GM10266 (cell line): ENCODE results near the gene PLCH1.

Experiments
- DNase-seq: peaks from one replicate; pipeline ENCODE4 v3.0.0; 2012; ENCODE audit errors: extremely low spot score
- TF ChIP-seq, protein P1 (sequence below): IDR thresholded peaks from 2 replicates; pipeline ENCODE4 v1.5.1; 2012; ENCODE audit warnings: mild to moderate bottlenecking, low read depth; ENCODE audit not compliant: control insufficient read depth, insufficient read depth; ENCODE audit errors: missing control alignments

PLCH1 gene

DNA sequence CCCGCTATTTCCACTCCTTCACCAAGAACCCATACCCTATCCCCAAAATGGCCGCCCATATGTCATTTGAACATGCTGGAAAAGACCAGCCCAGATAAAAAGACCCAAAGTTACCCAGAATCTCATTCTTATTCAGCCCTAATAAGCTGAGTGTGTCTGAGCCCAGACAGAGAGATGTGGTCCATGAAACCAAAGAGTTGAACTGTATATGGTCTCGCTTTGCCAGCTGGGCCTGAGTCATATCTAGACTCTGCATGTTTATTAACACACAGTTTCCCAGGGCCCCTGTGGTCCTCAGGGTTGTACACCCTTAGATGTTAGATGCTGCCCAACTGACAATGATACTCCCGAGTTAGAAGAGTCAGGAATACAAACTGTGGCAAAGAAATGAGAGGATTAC is 249.5 kb downstream of the PLCH1 start:
- no peak for DNase-seq
- TF ChIP-seq, protein P1, sequence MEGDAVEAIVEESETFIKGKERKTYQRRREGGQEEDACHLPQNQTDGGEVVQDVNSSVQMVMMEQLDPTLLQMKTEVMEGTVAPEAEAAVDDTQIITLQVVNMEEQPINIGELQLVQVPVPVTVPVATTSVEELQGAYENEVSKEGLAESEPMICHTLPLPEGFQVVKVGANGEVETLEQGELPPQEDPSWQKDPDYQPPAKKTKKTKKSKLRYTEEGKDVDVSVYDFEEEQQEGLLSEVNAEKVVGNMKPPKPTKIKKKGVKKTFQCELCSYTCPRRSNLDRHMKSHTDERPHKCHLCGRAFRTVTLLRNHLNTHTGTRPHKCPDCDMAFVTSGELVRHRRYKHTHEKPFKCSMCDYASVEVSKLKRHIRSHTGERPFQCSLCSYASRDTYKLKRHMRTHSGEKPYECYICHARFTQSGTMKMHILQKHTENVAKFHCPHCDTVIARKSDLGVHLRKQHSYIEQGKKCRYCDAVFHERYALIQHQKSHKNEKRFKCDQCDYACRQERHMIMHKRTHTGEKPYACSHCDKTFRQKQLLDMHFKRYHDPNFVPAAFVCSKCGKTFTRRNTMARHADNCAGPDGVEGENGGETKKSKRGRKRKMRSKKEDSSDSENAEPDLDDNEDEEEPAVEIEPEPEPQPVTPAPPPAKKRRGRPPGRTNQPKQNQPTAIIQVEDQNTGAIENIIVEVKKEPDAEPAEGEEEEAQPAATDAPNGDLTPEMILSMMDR, result no peak

- DNase-seq, result no peak
- TF ChIP-seq, protein P1, result no peak
Observed at GRCh38 chr3:155494332-155494731, 250.5 kb downstream of the PLCH1 start.

DNA sequence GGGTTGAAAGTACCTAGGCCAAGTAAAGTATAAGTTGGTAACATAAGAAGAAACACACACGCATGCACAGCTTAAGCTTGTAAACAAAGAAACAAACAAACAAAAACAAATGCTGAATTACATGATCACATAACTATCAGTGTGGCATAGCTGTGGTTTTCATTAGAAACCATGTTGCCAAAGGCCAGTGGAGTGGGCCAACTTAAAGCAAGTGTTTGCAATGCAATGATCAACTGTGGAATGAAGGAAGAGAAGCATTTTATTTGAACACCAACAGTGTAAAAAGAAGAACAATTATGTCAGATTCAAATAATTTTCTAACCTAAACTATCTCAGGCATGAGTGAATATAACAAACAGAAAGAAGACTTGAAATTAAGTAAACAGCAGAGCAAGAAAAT is 252.0 kb downstream of the PLCH1 start:
- TF ChIP-seq, protein P1, result no peak
- DNase-seq, result no peak

DNA sequence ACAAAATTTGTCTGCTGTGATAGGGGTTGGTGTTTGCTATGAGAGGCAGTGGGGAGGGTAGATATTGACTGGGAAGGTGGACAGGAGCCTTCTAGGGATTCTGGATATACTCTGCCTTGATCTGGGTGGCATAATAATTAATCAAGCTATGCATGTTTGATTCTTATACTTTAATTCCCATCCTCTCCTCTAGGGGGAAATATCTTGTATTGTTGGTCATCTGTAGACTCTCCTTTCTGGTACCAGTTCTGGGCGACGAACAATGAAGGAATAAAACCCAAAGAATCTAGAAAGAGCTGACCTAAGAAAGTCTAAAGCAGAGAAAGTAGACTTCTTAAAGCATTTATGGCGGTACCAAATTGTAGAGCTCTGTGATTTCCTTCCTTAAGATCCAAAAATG is 253.2 kb downstream of the PLCH1 start:
- no peak for DNase-seq
- TF ChIP-seq, protein P1, result no peak

DNA sequence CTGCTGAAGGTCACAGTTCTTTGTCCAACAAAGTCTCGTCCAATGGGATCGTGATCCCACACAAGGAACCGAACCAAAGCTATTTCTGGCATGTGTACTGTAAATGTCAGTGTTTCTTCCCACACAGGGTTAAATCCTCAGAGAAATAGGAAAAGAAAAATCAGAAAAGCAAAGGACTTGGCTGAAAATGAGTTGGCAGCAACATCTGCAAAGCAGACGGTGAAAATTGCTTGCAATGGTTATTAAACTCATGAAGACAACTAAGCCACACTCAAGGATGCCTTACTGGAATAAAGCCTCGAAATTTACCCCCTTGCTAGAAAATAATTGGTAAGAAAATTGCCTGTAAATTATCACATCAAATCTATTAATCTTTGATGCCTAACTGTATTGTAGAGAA is 256.2 kb downstream of the PLCH1 start:
- no peak for DNase-seq
- TF ChIP-seq, protein P1, result no peak

GRCh38 chr3:155485897-155486296 is 259.0 kb downstream of the PLCH1 start:
- no peak for DNase-seq
- TF ChIP-seq, protein P1, result no peak

DNA sequence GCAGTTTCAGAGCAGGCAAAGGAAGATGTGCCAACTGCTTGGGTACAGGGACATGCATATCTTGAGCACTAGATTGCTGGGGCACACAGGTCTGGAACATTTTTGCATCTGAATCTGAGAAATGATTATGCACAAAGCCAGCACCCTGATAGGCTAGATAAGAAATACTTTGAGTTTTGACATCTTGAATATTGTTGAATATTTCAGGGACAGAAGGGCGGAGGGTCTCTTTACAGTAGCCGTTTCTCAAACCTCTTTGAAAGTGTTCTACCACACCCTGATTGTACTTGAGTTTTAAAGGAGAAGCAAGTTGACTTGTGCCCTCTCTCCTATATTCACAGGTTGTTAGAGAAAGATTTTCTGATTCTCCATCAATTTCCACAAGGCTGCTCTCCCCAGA is 263.3 kb downstream of the PLCH1 start:
- no peak for DNase-seq
- TF ChIP-seq, protein P1, result no peak
